Motor neuron (in vitro differentiated cells): ENCODE results near the gene ALPG. TPM values are rescaled to one million over a fixed set of nuclear protein-coding genes. Genes with fewer than 3 reads are reported as not detected.
"Not testable (repeated sequence)": the region's sequence is repeated elsewhere in the genome, so short reads cannot be mapped to it uniquely, and the experiment has no call there.

Experiments
- ATAC-seq, 8 experiments: fragments of 200-7000 bp; cut with Tn5 transposase; replicated peaks in 6 of 8; 2 replicates each; pipeline ENCODE4 v1.8.0; 2021; ENCODE audit warnings: mild to moderate bottlenecking in 8 of 8, moderate library complexity in 8 of 8
- H3K27ac ChIP-seq, 2 donors: fragments of 250-450 bp; sonication (Bioruptor Pico); 2 replicates each; pipeline ENCODE4 v1.9.0; 2021; ENCODE audit warnings: antibody characterized with exemption in 2 of 2, mild to moderate bottlenecking in 2 of 2, moderate library complexity in 1 of 2
- H3K4me1 ChIP-seq, 2 donors: fragments of 250-450 bp; sonication (Bioruptor Pico); replicated peaks in 1 of 2; 2 replicates each; pipeline ENCODE4 v1.6.1; 2021; ENCODE audit warnings: antibody characterized with exemption in 2 of 2, mild to moderate bottlenecking in 2 of 2, moderate library complexity in 1 of 2
- H3K4me3 ChIP-seq, 5 donors: fragments of 250-450 bp; sonication (Bioruptor Pico); 2 replicates each; pipeline ENCODE4 v1.9.0; 2021; ENCODE audit warnings: antibody characterized with exemption in 5 of 5, mild to moderate bottlenecking in 5 of 5, moderate library complexity in 4 of 5
- WGBS, 10 experiments: fragments of 450-650 bp; shearing (Covaris generic); methylation state at CpG; one replicate each; pipeline ENCODE4 v1.0.0; 2022; 5-methylcytosine and 5-hydroxymethylcytosine counted together
- in situ Hi-C, 9 experiments: fragments of 400-800 bp; cut with MboI; loops; one replicate each; pipeline ENCODE4 v1.15.0; 2021; ENCODE audit warnings: low sequenced_read_pairs in 9 of 9, low pct_unique_long_range_greater_than_20kb in 2 of 9; ENCODE audit not compliant: unreplicated experiment in 9 of 9
- total RNA-seq, 8 experiments: library from RNA; unstranded; fragments of 300-600 nt; gene quantifications; 2 replicates each; pipeline versions ENCODE4 v1.2.3 to v1.2.4, GENCODE V29; 2022

ALPG gene
- total RNA-seq, 8 experiments from 2014 or later = 0.10 to 0.38 (median 0.21) TPM; not detected in 3

- ATAC-seq = no peak
- Histone ChIP-seq H3K4me3 (no peak overlapping the region), H3K27ac (no peak overlapping the region), H3K4me1 (no peaks in the 10 kb centered on the region)
- 72 to 100% (median 90%) methylated on average over 1 to 2 of the region's 12 CpGs; no CpG with 5 or more reads in 6 of the 10 experiments for WGBS, 10 experiments
- in situ Hi-C loops = loop anchor here in 6 of 9 experiments (10.0 to 25.0 kb wide), 2 partner anchors 522 to 530 kb away; no protein-coding TSS in a partner anchor
Measured at GRCh38 chr2:232434563-232435374, 28.1 kb downstream of the ALPG start.

GRCh38 chr2:232435375-232435648 lies 28.7 kb downstream of the ALPG start:
- Histone ChIP-seq H3K4me1 (no peaks in the 10 kb centered on the region), H3K4me3 (no peak overlapping the region), H3K27ac (no peak overlapping the region)
- ATAC-seq = no peak
- in situ Hi-C loops = loop anchor here in 6 of 9 experiments (10.0 to 25.0 kb wide), 2 partner anchors 523 to 531 kb away; no protein-coding TSS in a partner anchor
- WGBS, 10 experiments = 40 to 100% (median 81%) methylated on average over 1 to 3 of the region's 4 CpGs; no CpG with 5 or more reads in 4 of the 10 experiments

GRCh38 chr2:232435805-232436204 lies 29.2 kb downstream of the ALPG start:
- 43 to 100% (median 93%) methylated on average over 1 to 6 of the region's 7 CpGs; no CpG with 5 or more reads in 3 of the 10 experiments for WGBS, 10 experiments
- H3K4me3 ChIP-seq = no peak overlapping the region
- H3K27ac ChIP-seq = no peak overlapping the region
- no peak for ATAC-seq
- H3K4me1 ChIP-seq = no peaks in the 10 kb centered on the region
- in situ Hi-C loops = loop anchor here in 6 of 9 experiments (10.0 to 25.0 kb wide), 2 partner anchors 524 to 531 kb away; no protein-coding TSS in a partner anchor

GRCh38 chr2:232436381-232437194 lies 29.9 kb downstream of the ALPG start:
- WGBS, 10 experiments = 39 to 100% (median 81%) methylated on average over 1 to 6 of the region's 15 CpGs; no CpG with 5 or more reads in 2 of the 10 experiments
- Histone ChIP-seq H3K4me3 (no peak overlapping the region), H3K4me1 (no peaks in the 10 kb centered on the region), H3K27ac (no peak overlapping the region)
- in situ Hi-C loops = loop anchor here in 6 of 9 experiments (10.0 to 25.0 kb wide), 2 partner anchors 524 to 532 kb away; no protein-coding TSS in a partner anchor
- no peak for ATAC-seq

GRCh38 chr2:232437195-232437571 lies 30.5 kb downstream of the ALPG start:
- ATAC-seq = no peak
- WGBS, 10 experiments = 45 to 100% (median 96%) methylated on average over 1 to 8 of the region's 12 CpGs; no CpG with 5 or more reads in 6 of the 10 experiments
- in situ Hi-C loops = loop anchor here in 6 of 9 experiments (10.0 to 25.0 kb wide), 2 partner anchors 525 to 532 kb away; no protein-coding TSS in a partner anchor
- Histone ChIP-seq H3K4me1 (no peaks in the 10 kb centered on the region), H3K4me3 (no peak overlapping the region), H3K27ac (no peak overlapping the region)

GRCh38 chr2:232438091-232438490 lies 31.4 kb downstream of the ALPG start:
- no peak for ATAC-seq
- Histone ChIP-seq H3K4me1 (no peaks in the 10 kb centered on the region), H3K4me3 (no peak overlapping the region), H3K27ac (no peak overlapping the region)
- in situ Hi-C loops = loop anchor here in 6 of 9 experiments (10.0 to 25.0 kb wide), 2 partner anchors 526 to 533 kb away; no protein-coding TSS in a partner anchor
- WGBS, 10 experiments = 64 to 100% (median 87%) methylated on average over 1 to 6 of the region's 12 CpGs; no CpG with 5 or more reads in 2 of the 10 experiments

GRCh38 chr2:232438951-232439757 lies 32.5 kb downstream of the ALPG start:
- no CpG with 5 or more reads among the region's 22 CpGs for WGBS, 10 experiments
- ATAC-seq = peak; percentile 54 to 78 (median 62)
- no peak overlapping the region for H3K4me3 ChIP-seq
- in situ Hi-C loops = loop anchor here in 6 of 9 experiments (10.0 to 25.0 kb wide), 2 partner anchors 527 to 534 kb away; no protein-coding TSS in a partner anchor
- no peak overlapping the region for H3K27ac ChIP-seq
- H3K4me1 ChIP-seq = peaks cover 3% of the 10 kb centered on the region in 2 donors

GRCh38 chr2:232439758-232440135 lies 33.1 kb downstream of the ALPG start:
- Histone ChIP-seq H3K4me3 (no peak overlapping the region), H3K4me1 (peaks cover 3 to 5% of the 10 kb centered on the region in 2 donors), H3K27ac (no peak overlapping the region)
- peak in 1 of 8 experiments; percentile 4 for ATAC-seq
- WGBS, 10 experiments = no CpG with 5 or more reads among the region's 5 CpGs
- in situ Hi-C loops = loop anchor here in 6 of 9 experiments (10.0 to 25.0 kb wide), 2 partner anchors 527 to 535 kb away; no protein-coding TSS in a partner anchor

- not testable (repeated sequence) for H3K27ac ChIP-seq, H3K4me3 ChIP-seq, H3K4me1 ChIP-seq
- ATAC-seq = peak; percentile 68 to 85 (median 82)
- in situ Hi-C loops = loop anchor here in 5 of 9 experiments (25.0 kb wide), 1 partner anchor 528 kb away; no protein-coding TSS in a partner anchor
- WGBS, 10 experiments = 10 to 100% (median 52%) methylated on average over 1 to 6 of the region's 16 CpGs; no CpG with 5 or more reads in 3 of the 10 experiments
Measured at GRCh38 chr2:232440220-232441018, 33.8 kb downstream of the ALPG start.

- WGBS, 10 experiments = 0 to 86% (median 80%) methylated on average over 1 to 3 of the region's 12 CpGs; no CpG with 5 or more reads in 5 of the 10 experiments
- Histone ChIP-seq H3K4me1 (peaks cover 3 to 5% of the 10 kb centered on the region in 2 donors), H3K27ac (no peak overlapping the region), H3K4me3 (no peak overlapping the region)
- ATAC-seq = no peak
- in situ Hi-C loops = loop anchor here in 5 of 9 experiments (25.0 kb wide), 1 partner anchor 529 kb away; no protein-coding TSS in a partner anchor
Measured at GRCh38 chr2:232441147-232441651, 34.6 kb downstream of the ALPG start.

GRCh38 chr2:232441922-232442321 lies 35.3 kb downstream of the ALPG start:
- in situ Hi-C loops = loop anchor here in 5 of 9 experiments (25.0 kb wide), 1 partner anchor 530 kb away; no protein-coding TSS in a partner anchor
- ATAC-seq, H3K27ac ChIP-seq, H3K4me3 ChIP-seq: not testable (repeated sequence)
- H3K4me1 ChIP-seq = peaks cover 7 to 10% of the 10 kb centered on the region in 2 donors
- WGBS, 10 experiments = no CpG with 5 or more reads among the region's 10 CpGs
